ENCODE results near the gene TSPAN9. TPM values are rescaled to one million over a fixed set of nuclear protein-coding genes. Genes with fewer than 3 reads are reported as not detected.

TSPAN9 gene
- total RNA-seq, 1 donor from 2014 or later, result 23.8 TPM

DNA sequence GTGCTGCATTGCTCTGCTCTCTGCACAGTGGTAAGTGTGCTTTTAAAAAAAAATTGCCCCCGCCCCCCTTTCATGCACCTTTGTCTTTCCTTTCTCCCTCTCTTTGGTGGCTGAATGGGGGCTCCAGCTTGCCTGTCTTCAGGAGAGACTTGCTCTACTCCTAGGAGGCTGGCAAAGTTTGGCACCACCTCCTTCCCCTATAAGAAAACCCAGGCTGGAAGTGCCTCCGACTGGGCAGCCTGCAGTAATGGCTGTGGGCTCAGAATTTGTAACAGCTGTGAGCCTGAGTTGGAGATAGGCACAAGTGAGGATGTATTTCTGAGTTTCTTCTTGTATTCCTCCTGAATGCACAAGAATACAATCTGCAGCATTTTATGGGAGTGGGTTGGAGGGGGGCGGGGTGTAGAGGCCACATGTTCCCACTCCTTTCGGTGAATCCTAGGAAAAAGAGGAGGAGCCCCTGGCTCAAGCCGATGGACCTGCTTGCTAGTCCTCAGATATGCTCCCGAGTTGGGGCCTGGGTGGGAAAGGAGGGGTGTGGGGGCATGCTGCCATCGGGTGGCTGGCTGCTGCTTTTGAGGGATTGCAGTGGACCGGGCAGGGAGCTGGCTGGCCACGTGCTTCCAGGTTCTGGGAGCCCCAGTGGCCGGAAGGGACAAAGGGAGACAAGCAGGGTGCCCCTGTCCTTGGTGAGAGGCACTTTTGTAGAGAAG, 124.3 kb downstream of the TSPAN9 start:
- Mint-ChIP-seq H3K36me3 (ENCODE audit: low read depth) (no peaks in the 10 kb centered on the region), H3K9me3 (no peaks in the 10 kb centered on the region), H3K27me3 (ENCODE audit: low read depth) (peaks cover 30% of the 10 kb centered on the region), H3K4me1 (peaks cover 30% of the 10 kb centered on the region), H3K4me3 (peak overlapping the region; percentile 86), H3K27ac (ENCODE audit: unreplicated experiment) (no peak overlapping the region)
- TF ChIP-seq, protein P1, sequence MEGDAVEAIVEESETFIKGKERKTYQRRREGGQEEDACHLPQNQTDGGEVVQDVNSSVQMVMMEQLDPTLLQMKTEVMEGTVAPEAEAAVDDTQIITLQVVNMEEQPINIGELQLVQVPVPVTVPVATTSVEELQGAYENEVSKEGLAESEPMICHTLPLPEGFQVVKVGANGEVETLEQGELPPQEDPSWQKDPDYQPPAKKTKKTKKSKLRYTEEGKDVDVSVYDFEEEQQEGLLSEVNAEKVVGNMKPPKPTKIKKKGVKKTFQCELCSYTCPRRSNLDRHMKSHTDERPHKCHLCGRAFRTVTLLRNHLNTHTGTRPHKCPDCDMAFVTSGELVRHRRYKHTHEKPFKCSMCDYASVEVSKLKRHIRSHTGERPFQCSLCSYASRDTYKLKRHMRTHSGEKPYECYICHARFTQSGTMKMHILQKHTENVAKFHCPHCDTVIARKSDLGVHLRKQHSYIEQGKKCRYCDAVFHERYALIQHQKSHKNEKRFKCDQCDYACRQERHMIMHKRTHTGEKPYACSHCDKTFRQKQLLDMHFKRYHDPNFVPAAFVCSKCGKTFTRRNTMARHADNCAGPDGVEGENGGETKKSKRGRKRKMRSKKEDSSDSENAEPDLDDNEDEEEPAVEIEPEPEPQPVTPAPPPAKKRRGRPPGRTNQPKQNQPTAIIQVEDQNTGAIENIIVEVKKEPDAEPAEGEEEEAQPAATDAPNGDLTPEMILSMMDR (conservative IDR thresholded peaks at IDR 0.05), result no peak
- no peak for DNase-seq (ENCODE audit: low read depth, low spot score)

DNA sequence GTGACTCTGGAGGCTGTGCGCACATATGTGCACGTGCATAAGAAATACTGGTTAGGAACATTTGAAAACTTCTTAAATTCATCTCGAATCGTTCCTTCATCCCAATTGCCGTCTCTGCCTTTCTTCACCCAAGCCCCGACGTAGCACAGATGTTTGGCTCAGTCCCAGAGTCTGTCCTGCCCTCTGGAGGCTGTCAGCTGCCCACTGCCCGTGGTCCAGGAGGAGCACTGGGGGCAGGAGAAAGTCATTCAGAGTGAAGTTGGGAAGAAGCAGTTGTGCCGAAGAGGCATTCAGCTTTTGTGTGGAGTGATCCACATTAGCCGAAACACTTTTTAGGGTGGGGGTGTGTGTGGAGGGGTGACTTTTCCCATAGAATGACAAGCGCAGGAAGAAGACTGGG, 124.9 kb downstream of the TSPAN9 start:
- Mint-ChIP-seq H3K9me3 (no peaks in the 10 kb centered on the region), H3K27ac (ENCODE audit: unreplicated experiment) (no peak overlapping the region), H3K27me3 (ENCODE audit: low read depth) (peaks cover 30% of the 10 kb centered on the region), H3K4me1 (peaks cover 34% of the 10 kb centered on the region), H3K36me3 (ENCODE audit: low read depth) (no peaks in the 10 kb centered on the region), H3K4me3 (no peak overlapping the region)
- TF ChIP-seq, protein P1 (conservative IDR thresholded peaks at IDR 0.05), result no peak
- DNase-seq (ENCODE audit: low read depth, low spot score), result no peak

DNA sequence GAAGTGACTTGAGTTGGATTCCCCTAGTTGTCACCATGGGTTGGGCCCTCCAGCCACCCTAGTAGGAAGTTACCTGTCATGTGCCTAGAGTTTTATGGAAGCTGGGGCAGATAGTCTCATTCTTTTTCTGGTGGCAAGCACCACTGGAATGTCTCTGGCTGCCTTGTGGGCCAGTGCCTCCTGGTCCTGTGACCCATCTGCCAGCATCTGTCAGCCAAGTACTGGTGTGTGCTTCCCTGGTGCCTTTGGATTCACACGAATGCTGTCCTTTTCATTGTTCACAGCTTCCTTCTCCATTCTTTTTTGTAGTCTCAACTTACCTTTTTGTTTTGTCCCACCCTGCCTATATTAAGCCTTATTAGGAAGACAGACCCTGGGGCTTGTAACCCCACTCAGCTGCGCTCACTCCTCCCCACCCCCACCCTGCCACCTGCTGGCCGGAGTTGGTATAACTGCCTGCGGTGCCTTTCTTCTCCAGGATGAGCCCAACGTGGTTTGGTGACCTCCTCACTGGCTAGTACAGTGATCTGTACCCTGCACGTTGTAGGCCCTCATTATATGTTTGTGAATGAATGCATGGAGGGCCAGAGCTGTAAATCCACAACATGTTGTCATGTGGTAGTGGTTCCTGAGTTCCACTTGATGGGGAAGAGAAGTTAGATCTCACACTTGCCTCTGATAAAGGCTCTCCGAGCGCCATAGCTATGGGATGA, 125.7 kb downstream of the TSPAN9 start:
- Mint-ChIP-seq H3K9me3 (no peaks in the 10 kb centered on the region), H3K27me3 (ENCODE audit: low read depth) (peaks cover 30% of the 10 kb centered on the region), H3K4me1 (peaks cover 34% of the 10 kb centered on the region), H3K36me3 (ENCODE audit: low read depth) (no peaks in the 10 kb centered on the region), H3K27ac (ENCODE audit: unreplicated experiment) (no peak overlapping the region), H3K4me3 (peak overlapping the region; percentile 83)
- DNase-seq (ENCODE audit: low read depth, low spot score), result peak; percentile 75
- TF ChIP-seq, protein P1 (conservative IDR thresholded peaks at IDR 0.05), result peak; percentile 97

DNA sequence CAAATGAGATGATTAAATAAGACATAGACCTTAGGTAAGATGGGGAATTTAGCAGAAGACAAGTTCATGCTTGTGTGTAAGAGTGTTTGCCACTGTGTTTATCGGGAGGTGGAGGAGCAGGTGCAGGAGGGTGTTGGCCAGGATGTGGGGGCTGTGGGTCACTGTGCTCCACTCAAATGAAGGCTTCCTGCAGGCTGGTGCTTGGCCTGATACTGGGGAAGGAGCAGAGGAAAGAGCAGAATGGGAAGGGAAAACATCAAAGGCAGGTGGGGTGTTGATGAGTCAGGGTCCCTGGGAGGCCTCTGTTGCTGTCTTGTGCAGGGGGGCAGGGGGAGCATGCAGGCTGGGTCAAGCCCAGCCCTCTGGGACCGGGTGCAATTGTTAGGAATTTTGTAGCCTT, 126.5 kb downstream of the TSPAN9 start:
- Mint-ChIP-seq H3K4me3 (no peak overlapping the region), H3K27ac (ENCODE audit: unreplicated experiment) (no peak overlapping the region), H3K9me3 (no peaks in the 10 kb centered on the region), H3K36me3 (ENCODE audit: low read depth) (no peaks in the 10 kb centered on the region), H3K4me1 (peaks cover 34% of the 10 kb centered on the region), H3K27me3 (ENCODE audit: low read depth) (peaks cover 30% of the 10 kb centered on the region)
- DNase-seq (ENCODE audit: low read depth, low spot score), result no peak
- TF ChIP-seq, protein P1 (conservative IDR thresholded peaks at IDR 0.05), result no peak

DNA sequence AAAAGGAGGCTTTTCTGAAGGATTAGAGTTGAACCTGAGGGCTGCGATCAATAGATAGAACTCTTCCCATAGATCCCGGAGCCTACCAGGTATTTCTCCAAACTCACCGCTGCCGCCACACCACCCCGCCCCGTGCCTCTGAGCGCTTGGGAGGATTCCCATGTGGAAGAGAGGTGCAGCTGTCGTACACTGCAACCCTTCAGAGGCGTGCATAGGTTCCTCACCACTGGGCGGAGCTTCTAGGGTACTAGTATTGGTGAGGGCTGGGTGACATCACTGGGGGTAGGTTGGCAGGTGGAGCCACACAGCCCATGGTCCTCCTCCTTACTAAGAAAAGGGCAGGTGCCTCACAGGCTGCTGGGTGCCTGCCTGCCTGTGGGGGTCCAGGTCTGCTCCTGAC, 127.0 kb downstream of the TSPAN9 start:
- TF ChIP-seq, protein P1 (conservative IDR thresholded peaks at IDR 0.05), result no peak
- no peak overlapping the region for H3K27ac Mint-ChIP-seq (ENCODE audit: unreplicated experiment)
- no peaks in the 10 kb centered on the region for H3K9me3 Mint-ChIP-seq
- no peaks in the 10 kb centered on the region for H3K36me3 Mint-ChIP-seq (ENCODE audit: low read depth)
- peaks cover 34% of the 10 kb centered on the region for H3K4me1 Mint-ChIP-seq
- peaks cover 26% of the 10 kb centered on the region for H3K27me3 Mint-ChIP-seq (ENCODE audit: low read depth)
- H3K4me3 Mint-ChIP-seq, result no peak overlapping the region
- no peak for DNase-seq (ENCODE audit: low read depth, low spot score)

Measured in neural crest cell (in vitro differentiated cells).